COR-L47 (cell line): ENCODE data around the gene ABCB1.

ENCODE experiments used
- DNase-seq: peaks from one replicate; lab custom pipeline; 2025; lab: John Stamatoyannopoulos, UW

ABCB1 gene

DNA sequence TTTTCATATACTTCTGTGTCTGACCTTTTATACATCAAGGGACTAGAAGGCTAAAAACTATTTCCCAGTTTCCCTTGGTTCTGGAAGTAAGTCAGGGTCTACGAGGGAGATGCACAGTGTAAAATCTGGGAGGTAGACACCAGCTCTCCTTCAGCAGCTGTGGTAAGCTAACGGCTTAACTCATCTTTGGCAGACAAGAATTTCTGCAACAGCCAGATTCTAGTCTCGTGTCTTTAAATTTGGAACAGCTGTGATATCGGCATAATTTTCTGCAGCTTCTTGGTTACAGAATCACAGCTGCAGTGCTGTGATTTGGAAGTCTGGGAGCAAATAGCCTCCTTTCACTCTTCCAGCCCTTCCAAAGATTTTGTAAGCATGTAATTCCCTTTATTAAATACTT, 87.8 kb downstream of the ABCB1 start:
- DNase-seq, result no peak

DNA sequence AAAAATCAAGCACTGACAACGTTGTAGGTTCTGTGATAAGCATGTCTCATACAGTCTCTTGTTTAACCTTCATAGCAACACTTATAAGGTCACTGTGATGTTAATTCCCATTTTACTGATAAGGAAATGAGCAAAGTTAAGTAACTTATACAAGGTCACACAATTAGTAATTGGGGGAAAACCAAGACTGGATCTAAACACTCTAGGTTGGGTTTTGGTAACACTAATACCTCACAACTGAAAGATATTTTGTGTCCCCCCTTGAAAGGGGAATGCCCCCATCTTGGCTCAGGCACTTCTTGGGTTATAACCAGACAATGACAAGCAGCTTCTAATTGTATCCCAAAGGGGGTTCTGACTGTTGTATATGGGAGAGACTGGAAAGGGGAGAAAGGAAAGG, 89.2 kb downstream of the ABCB1 start:
- no peak for DNase-seq

DNA sequence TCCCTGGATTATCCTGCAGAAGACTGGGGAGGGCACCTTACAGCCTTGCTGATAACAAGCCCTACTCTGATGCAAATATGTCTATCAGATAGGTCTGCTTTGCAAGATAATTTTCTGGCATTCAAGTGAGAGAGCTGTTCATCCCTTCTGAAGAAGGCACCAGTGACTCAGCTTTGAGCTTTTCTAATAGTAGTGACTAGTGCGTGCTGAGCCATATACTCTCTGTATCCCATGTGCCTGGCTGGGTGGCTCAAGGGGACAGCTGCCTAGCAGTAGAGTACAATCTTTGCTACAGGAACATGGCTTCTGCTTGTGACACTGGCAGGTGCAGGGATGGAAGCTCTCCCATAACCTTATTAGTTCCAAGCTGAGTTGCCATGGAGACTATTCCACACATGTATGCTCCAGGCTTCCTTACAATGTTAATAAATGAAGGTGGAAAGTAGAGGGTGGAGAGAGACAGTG, 90.2 kb downstream of the ABCB1 start:
- peak; percentile 76 for DNase-seq

DNA sequence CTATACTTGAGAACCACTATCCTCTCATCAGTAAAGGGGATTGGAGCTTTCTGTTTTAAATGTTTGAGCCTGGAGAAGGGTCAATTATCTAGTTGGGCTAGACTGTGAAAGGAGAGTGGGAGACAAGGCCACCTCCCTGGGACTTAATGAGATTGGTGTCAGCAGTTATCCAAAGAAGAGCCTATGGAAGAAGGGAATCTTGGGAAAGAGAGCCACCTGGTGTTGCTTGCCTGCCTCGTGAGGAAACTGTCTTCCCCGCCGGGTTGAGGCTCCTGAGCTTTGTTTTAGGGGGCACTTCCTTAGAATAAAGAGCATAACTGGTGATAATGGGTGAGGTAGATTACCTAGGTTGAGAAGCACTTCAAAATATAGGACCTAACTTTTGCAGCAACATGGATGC, 93.2 kb downstream of the ABCB1 start:
- peak; percentile 21 for DNase-seq

DNA sequence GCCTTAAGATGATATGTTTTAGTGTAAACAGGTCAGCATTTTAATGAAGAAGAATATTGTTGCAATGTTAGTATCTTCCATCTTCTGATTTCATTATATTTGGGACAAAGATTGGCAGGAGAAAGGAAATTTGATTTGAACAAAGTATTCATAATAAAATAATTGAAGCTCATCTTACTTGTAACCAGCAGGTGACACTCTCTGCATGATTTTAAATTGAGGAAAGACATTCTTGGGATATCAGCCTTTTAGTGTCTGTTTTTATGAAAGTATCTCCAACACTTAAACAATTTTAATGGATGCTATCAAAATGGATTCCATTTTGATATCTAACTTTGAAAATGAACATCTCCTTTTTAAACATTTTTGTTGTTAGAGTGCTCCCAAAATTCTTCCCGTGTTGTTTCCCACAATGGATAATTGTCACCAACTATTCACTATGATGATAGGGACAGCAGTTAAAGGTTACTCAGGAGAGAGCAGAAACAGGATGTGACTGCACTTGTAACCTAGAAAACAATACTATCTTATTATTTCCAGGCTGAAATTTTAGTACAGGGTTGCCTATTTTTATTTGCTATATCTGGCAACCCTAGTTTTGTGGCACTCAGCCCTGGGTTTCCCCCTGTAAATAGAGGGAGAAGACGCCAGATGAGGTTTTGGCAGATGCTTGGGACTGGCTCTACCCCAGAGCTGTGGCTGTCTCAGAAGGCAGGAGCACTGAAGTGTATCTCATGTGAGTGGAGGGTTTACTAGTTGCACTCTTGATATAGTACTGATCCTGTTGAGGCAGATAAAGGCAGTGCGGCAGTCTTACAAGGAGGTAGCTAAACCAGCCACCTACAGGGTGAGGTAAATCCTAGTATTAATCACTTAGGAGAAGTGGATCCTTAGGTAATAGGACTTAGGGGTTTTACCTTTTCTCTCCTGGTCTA, 94.2 kb downstream of the ABCB1 start:
- peak; percentile 23 for DNase-seq

DNA sequence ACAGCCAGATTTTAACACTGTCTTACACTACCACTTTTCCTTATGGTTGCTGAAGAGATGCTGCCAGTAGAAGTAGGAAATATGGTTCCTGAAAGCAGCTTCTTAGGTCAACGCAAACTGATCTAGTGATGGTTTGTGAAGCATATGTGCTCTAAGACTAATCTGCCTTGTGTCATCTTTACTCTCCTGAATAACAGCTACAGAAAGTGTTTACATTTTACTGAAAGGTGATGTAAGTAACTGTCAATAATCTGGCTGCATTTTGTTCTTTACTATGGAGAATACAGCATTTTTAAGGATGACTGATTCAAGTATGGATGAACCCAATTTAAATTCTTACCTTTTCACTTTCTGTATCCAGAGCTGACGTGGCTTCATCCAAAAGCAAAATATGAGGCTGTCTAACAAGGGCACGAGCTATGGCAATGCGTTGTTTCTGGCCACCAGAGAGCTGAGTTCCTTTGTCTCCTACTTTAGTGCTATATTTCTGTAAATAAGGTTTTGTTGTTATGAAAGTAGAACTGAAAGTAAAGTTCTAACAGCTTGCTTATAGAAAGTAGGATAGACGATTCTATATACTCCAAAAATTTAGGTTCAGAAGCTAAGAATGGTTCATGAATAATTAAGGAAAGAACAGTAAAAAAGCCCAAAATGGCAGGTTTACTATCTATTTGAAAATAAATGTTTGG, 95.0 kb downstream of the ABCB1 start:
- no peak for DNase-seq

DNA sequence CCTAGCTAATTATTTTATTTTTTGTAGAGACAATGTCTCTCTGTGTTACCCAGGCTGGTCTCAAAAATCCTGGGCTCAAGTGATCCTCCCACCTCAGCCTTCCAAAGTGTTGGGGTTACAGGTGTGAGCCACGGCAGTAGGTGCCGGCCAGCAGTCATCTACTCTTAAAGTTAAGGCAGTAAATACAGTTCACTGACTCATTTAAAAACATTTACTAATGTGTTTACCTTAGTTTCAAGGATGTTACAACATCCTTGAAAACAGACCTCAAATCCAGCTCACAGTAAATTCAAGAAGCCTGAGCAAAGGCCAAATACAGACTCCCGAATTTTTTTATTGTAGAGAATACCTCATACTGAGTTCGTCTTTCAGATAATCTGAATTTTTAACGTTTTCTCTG, 95.6 kb downstream of the ABCB1 start:
- DNase-seq, result no peak

DNA sequence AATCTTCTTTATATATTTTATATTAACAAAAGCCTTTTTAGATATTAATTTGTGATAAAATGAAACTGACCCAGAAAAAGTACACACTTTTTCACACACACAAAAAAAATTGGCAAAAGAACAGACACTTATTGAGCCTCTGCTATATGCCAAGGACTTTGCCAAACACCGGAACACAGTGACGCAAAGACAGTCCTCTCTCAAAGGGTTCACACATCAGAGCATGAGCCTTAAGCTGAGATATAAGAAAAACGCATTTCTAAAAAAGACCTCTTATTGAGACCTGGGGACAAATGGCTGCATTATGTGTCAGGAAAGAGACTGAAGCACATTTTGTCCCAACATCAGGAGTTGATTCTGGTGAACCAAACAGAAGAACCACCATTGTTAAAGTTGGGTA, 101.2 kb downstream of the ABCB1 start:
- DNase-seq, result no peak

DNA sequence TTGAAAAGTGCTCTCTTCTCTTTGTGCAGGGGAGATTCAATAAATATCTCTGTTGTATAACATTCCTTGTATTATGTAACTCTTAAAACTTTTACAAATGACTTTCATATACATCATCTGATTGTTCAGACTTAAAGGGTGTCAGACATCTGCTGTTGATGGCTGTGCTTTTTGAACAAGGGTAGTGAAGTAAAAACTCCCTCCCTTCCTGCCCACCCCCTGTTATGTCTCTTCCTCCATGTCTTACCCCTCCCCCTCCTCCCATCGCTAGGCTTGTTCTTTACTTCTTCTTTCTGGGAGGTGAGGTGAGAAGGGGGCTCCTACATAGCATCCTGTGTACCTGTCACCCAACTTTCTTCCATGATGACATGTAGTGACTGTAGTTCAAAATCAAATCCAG, 101.8 kb downstream of the ABCB1 start:
- no peak for DNase-seq

DNA sequence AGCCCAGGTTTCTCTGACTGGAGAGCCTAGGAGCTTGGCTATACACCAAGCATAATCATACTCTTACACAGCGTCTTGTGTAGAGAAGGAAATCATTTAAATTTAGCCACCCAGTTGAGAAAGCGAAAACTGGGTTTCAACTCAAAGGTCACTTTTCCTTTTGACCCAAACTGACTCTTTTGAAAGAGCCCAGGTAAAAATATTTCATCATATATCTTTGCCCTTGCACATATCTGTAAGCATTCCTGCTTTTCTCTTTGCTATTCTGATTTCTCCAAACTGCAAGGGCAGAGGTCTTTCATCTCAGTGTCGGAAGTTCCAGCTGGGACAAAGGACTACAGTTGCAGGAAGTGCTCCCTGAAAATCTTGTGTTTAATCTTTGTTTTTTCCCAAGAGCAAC, 103.2 kb downstream of the ABCB1 start:
- DNase-seq, result no peak

DNA sequence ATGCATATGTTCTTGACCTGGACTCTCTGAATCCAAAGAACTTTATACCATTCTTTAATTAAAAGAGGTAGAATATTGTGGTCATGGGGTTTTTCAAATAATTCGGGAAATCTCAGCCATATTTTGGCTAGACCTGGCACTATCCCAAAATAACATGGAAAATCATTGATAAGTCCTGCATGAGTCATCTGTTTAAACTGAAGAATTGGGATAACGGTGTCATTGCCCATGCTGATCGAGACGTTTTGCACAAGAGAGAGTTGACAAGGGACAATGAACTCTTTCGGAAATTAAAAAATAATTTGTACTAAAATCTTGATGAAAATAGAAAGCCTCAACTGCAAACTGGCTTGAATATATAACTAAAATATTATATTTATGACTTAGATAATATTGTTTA, 105.3 kb downstream of the ABCB1 start:
- no peak for DNase-seq

DNA sequence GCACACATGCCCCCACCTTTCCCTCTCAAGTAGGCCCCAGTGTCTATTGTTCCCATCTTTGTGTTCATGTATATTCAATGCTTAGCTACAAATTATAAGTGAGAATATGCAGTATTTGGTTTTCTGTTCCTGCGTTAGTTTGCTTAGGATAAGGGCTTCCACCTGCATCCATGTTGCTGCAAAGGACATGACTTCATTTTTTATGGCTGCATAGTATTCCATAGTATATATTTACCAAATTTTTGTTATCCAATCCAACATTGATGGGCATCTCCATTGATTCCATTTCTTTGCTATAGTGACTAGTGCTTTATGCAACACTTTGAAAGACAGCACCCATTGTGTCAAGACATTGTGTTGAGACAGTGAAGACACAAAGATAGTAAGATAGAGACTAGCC, 106.2 kb downstream of the ABCB1 start:
- no peak for DNase-seq

DNA sequence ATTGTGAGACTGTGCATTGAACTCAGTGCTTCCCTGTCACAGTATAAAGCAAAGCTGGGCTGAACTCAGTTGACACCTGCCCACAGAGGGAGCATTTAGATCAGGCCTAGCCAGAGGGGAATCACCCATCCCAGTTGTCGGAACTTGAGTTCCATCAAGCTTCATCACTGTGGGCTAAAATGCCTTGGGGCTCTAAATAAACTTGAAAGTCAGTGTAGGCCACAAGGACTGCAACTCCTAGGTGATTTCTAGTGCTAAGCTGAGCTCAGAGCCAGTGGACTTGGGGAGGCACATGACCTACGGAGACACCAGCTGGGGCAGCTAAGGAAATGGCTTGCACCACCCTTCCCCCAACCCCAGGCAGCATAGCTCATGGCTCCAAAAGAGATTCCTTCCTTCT, 117.6 kb downstream of the ABCB1 start:
- DNase-seq, result no peak

DNA sequence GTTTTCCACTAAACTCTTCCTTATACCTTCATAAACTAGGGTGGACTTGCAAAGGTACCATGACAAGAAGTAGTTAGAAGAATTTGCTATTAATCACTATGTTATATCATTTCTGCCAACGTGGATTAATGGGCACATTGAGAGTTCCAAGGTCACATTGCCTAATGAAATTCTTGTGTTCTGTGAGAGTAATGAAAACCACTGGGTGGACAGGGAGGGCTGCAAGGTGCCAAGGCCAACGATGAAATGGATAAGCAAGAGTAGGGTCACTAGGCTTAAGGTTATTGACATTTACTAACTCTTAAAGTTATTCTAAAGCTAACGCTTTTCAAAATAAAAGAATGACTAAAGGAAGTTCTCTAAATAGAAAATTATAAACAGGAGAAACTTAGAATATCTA, 118.6 kb downstream of the ABCB1 start:
- DNase-seq, result no peak

DNA sequence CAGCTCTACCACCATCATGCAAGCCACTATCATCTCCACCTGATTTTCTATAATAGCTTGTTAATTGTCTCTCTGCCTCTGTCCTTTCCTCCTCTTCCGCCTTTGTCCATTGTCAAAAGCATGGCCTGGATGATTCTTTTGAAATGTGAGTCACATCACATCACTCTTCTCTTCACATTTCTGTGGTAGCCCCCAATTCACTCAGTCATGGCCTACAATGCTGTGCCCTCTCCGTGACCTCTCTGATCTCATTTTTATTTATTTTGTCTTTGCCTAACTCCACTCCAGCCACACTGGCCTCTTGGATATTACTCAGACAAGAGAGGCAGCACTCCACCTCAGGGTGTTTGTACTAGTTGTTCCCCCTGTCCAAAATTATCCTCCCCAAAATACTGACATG, 120.3 kb downstream of the ABCB1 start:
- no peak for DNase-seq

DNA sequence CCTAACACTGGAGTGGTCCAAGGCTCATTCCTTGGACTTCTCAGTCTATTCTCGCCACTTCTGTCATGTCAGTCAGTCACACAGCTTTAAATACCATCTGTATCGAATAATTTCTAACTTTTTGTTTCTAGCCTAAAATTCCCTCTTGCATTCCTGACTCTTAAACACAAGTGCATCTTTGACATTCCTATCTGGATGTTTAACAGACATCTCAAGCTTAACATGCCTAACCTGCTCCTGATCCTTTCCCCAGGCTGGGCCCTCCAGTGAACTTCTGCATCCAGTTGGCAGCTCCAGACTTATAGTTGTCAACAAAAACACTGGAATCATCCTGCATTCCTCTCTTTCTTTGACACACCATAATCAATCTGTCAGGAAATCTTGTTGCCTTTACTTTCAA, 120.7 kb downstream of the ABCB1 start:
- no peak for DNase-seq

DNA sequence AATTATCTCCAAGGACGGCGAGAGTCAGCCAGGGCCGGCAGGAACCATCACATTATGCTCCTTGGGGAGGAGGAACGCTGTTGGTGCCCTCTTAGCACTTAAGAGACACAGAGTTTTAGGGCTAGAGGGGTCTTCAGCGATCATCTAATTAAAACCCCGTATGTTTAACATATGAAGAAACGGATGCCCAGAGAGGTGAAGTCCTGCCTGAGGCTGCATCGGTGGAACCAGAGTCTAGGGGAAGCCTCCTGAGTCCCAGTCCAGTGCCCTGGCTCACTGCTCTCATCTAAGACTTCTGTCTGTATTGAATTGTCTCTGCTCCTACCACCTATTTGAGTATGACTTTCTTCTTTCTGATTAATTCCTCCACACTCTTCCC, 124.5 kb downstream of the ABCB1 start:
- no peak for DNase-seq

DNA sequence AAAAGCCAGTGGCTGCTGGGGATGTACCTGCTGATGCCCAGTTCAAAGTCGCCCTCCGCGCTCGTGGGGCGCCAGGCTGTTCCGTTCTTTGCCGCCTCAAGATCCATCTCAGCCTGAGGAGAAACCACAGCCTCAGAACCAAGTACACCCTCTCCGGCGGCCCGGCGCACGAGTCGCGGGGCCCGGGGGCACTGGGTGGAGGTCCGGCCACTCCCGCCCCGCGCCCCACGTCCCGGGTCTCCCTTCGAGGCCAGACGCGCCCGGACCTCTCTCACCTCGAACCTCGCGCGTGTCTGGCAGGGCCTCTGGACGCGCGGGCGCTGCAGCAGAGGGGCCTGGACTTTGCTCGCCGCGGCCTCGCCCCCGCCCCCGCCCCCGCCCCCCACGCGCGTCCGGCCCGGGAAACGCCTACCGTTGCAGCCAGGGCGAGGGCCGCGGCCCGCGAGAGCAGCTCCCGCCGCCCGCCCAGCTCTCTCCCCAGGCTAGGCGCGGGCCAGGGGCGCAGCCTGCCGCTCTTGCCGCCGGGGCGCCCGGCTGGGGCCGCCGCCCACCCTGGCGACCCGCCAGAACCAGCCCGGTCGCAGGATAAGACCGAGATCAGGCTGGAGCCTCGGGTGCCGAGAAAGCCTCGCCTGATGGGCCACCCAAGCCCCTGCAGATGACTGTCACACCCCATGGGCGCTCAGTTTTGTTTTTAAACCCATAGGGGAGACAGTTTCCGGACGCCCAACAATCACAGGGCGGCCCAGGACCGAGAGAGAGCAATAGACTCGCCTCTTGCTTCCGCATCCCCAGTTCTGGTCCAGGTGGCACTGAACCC, 125.1 kb downstream of the ABCB1 start, which contains the start of gene ABCB4:
ABCB4 (minus strand) TSS at position 322 of the 820 bp plus-strand sequence; CDS start at position 107, 215 bp downstream.
- no peak for DNase-seq

DNA sequence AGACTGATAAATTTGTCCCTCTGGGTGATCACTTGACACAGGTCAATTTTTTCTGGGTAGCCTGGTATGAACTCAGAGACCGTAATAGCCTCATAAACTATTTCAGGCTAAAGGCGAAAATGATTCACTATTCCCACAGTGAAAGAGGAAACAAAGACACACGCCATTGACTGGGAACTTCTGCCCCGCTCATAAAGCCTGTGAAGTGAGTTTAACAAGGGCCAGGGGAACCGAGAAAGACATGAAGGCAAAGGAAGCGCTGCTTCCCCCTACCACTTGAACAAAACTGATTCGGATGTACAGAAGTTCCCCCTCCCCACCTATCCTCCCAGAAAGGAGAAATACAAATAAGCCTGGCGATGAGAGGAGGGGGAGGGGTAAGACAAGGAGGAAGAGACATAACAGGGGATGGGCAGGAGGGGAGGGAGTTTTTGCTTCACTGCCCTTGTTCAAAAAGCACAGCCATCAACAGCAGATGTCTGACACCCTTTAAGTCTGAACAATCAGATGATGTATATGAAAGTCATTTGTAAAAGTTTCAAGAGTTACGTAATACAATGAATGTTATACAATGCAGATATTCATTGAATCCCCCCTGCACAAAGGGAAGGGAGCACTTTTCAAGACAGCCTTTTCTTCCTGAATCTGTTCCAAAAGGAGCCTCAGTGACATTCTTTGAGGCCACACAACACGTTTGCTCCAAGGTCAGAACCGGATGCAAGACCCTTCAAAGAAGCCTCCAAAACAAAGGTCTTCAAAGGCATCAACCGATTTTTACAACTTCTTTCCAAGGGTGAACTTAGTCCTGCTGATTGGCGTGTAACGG, 125.9 kb downstream of the ABCB1 start:
- no peak for DNase-seq

DNA sequence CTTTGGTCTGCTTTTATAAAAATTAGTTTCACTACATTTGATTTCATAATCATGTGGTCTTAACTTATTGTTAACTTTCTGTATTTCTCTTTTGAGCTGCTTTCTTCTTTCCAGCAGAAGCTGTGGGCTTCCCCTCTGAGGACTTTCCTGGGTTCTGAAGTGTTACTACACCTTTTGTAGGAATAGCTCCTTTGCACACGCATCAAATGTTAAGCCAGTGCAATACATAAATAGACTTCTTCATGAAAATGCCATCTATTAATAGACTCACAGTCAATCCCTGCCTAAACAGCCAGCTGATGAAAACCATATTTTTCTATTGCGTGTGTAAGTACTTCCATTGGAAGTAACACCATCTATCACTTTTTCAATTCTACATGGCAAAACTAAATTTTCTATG, 126.7 kb downstream of the ABCB1 start:
- no peak for DNase-seq

DNA sequence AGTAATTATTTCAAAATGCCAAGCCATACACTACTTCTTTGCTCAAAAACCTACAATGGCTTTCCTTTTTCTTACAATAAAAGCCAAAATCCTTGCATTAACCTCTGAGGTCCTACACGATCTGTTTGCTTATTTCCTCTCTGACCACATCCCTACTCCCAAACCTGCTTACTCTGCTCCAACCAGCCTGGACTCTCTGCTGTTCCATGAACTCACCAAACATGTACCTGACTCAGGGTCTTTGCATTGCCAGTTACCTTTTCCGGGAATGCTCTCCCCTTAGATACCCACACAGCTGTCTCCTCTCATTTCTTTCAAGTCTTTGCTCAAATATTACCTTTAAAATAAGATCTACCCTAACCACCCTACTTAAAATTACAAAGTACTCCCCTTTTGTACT, 127.5 kb downstream of the ABCB1 start:
- DNase-seq, result no peak

DNA sequence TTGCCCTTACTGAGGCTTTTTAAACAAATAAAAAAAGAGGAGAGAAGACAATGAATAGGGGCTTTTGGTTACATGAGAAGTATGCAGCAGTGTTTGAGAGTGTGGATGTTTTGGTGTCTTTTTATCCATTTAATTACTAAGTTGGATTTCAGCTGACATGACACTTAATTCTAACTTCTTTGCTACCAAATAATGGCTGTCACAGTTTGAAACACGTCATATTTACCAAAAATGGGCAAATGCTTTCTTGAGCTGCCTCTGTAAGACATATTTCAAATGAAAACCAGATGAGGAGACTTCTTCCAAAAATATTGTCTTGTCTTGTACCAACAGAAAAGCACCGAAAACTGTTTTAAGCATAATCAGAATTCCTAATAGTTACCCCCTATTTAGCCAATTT, 129.2 kb downstream of the ABCB1 start:
- no peak for DNase-seq
